Measurements from ENCODE around the gene TAF10.

GRCh38 chr11:6563667-6564066 lies 48.3 kb downstream of the TAF10 start:
- no peak for TF ChIP-seq CTCF (IDR thresholded peaks at IDR 0.05)
- no peak for TF ChIP-seq POLR2AphosphoS5 (IDR thresholded peaks at IDR 0.05; ENCODE audit: low read depth, low read length)
- TF ChIP-seq, protein P1, sequence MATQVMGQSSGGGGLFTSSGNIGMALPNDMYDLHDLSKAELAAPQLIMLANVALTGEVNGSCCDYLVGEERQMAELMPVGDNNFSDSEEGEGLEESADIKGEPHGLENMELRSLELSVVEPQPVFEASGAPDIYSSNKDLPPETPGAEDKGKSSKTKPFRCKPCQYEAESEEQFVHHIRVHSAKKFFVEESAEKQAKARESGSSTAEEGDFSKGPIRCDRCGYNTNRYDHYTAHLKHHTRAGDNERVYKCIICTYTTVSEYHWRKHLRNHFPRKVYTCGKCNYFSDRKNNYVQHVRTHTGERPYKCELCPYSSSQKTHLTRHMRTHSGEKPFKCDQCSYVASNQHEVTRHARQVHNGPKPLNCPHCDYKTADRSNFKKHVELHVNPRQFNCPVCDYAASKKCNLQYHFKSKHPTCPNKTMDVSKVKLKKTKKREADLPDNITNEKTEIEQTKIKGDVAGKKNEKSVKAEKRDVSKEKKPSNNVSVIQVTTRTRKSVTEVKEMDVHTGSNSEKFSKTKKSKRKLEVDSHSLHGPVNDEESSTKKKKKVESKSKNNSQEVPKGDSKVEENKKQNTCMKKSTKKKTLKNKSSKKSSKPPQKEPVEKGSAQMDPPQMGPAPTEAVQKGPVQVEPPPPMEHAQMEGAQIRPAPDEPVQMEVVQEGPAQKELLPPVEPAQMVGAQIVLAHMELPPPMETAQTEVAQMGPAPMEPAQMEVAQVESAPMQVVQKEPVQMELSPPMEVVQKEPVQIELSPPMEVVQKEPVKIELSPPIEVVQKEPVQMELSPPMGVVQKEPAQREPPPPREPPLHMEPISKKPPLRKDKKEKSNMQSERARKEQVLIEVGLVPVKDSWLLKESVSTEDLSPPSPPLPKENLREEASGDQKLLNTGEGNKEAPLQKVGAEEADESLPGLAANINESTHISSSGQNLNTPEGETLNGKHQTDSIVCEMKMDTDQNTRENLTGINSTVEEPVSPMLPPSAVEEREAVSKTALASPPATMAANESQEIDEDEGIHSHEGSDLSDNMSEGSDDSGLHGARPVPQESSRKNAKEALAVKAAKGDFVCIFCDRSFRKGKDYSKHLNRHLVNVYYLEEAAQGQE (IDR thresholded peaks at IDR 0.05; ENCODE audit: insufficient read depth in 1 of 2, low read depth in 2 of 2, low read length in 1 of 2): no peak
- TF ChIP-seq TCF7L2 (IDR thresholded peaks at IDR 0.05; ENCODE audit: low read depth, low read length): no peak
